Stimulated activated CD8-positive, alpha-beta memory T cell treated with anti-CD3 and anti-CD28 coated beads, Interleukin-12 subunit alpha, Interleukin-12 subunit beta, amount 100 ng/mL, for 4 hours (primary cell): Measurements from ENCODE around the gene C20orf96.
"Not testable (repeated sequence)": the region's sequence is repeated elsewhere in the genome, so short reads cannot be mapped to it uniquely, and the experiment has no call there.

Source experiments
- DNase-seq: peaks from one replicate; pipeline ENCODE4 v3.0.0-alpha.2; 2020; ENCODE audit warnings: low read depth

The C20orf96 gene

DNA sequence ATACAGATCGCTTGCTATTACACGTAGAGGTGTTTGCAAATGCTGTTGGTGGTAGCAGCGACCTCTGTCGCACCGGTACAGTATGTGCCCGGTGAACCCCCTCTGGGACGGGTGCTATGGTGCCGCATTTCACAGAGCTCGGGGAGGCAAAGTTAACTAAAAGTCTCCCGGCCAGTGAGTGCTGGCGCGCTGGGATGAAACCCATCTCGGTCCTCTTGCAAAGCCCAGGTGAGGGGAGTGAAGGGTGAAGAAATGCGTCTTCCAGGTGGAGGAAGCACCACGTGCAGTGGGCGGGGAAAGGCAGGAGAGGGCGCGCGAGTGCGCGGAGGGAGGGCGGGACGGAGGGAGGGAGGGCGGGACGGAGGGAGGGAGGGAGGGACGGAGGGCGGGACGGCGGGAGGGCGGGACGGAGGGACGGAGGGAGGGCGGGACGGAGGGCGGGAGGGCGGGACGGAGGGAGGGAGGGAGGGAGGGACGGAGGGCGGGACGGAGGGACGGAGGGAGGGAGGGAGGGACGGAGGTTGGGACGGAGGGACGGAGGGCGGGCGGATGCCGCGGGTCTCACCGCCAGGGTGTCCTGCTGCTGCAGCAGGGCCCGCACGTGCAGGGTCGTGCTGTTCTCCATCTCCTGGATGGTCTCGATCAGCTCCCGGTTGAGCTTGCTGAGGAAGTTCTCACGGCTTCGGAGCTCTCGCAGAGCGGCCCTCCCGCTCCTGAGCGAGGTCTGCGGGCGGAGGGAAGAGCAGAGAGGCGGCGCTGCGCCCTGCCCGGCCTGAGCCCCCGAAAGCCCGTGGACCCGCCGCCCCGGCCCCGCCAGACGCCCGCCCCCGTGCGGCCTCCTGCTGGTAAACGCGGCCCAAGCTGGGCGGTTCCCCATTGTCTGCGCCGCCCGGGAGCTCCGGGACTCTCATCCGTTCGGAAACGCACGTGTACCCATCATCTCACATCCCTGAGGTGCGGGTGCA is 11.7 kb downstream of the C20orf96 start:
- DNase-seq = no peak

DNA sequence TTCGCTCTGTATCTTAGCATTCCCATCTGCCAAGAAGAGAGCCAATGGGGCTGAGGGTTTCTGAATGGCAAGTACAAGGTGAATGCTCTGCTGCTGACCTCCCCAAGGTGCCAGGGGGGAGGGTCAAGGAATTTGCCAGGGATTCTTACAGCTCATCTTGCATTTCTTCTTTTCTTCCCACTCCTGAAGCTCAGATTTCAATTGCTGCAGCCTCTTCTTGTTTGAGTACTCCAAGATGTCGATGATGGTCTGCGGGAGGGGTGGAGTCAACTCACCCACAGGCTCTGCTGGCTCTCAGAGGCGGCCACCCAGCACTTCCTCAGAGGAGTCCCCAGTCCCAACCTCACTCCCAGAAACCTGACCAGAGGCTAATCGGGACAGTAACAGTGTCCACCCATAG is 12.4 kb downstream of the C20orf96 start:
- DNase-seq = no peak

GRCh38 chr20:277496-277781 is 13.1 kb downstream of the C20orf96 start:
- DNase-seq = no peak

DNA sequence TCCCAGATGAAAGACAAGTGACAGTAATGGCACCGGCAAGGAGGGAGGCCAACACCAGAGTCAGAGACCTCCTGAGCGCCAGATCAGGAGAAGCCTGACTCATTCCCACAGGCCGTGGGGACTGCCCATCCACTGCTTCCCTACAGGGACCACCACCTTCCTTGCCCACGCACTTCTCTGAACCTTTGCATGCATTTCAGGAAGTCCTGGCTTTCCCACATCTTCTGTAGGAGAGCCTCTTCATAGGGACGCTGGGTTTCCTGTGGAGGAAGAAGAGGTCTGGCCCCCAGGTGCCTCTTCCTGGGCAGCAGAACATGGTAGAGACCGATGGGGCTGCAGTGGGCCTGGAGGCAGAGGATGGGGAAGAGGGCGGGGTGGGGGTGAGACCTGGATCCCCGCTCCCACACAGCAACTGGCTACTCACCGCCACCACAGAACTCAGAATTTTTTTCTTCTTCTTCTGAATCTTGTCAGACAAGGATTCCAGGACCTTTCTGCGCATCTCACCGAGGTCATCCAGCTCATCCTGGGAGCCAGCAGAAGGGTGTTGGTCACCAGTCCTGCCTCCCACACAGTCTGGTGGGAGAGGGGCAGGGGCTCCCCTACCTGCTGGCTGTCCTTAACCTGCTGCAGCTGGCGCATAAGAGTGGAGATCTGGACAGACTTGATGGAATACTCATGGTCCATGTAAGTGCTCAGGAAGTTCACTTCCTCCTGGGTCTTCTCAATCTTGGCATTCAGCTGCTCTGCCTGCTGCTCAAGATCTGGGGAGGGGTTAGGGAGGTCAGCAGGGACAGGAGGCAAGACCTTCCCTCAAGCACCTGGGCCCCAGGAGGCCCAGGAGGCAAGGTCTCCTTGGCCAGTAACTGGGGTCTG is 13.7 kb downstream of the C20orf96 start:
- no peak for DNase-seq

- DNase-seq = no peak
Observed at GRCh38 chr20:275791-276190, 14.8 kb downstream of the C20orf96 start.

- DNase-seq = no peak
Observed at GRCh38 chr20:273884-274283, 16.7 kb downstream of the C20orf96 start.

DNA sequence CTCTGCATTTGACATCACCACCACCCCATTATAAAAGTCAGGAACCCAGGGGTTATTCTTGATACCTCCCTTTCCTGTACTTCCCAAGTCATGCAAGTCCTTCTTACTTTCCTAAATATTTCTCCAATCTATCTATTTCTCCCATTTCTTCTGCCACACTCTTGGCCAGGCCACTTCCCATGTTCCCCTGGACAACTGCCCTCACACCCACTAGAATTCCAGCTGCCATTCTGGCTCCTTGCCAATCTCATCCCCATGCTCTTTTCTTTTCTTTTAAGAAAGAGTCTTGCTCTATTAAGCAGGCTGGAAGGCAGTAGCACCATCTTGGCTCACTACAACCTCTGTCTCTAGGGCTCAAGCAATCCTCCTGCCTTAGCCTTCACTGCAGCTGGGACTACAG is 17.8 kb downstream of the C20orf96 start:
- no peak for DNase-seq

DNA sequence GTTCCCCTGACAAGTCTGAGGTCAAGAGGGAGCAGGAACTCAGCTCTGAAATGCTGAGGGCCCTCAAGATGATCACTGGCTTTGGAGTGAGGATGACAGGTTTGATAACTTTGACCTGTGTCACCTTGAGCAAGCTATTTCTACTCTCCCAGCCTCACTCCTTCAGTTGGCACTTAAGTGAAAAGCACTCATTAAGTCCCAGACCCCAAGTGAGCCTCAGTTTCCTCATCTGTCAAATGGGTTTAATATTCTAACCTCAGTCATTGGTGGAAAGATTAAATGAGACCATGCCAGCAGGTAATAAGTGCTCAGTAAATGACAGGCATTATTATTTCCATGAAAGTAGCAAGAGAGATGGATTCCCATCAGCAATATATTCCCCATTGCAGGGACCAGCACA is 19.0 kb downstream of the C20orf96 start:
- no peak for DNase-seq

DNA sequence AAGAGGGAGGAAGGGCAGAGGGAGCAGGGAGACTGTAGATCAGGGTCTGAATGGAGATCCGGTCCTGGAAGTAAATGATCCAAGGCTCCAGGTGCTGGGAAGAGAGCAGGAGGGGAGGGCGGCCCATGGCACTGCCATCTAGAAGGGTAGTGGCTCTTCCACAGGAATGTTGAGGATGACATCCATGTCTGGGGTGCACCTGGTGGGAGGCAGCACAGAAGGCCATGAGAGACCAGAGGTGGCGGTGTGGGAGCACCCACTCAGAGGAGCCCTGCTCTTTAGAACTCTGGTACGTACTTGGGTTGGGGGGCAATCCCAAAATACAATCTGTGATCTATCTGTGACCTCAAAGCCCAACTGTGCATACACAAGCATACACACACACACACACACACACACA is 19.5 kb downstream of the C20orf96 start:
- no peak for DNase-seq

DNA sequence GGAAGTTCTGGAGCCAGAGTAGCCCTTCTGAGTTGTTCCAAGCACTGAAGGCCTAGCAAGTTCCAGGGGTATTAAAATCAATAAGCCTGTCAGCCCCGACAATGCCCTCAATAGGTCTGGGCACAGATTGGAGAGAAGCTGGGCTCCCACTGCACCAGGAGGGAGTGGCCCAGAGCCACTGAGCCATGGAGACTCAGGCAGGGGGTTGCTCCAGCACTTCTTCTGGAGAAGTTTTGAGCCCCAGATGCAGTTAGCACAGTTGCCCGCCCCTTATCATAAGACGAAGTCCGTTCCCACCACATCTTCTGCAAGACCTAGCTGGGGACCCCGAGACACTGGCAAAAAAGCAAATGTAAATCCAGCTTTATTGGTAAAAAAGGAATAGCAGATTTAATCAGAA is 20.0 kb downstream of the C20orf96 start:
- DNase-seq = no peak

DNA sequence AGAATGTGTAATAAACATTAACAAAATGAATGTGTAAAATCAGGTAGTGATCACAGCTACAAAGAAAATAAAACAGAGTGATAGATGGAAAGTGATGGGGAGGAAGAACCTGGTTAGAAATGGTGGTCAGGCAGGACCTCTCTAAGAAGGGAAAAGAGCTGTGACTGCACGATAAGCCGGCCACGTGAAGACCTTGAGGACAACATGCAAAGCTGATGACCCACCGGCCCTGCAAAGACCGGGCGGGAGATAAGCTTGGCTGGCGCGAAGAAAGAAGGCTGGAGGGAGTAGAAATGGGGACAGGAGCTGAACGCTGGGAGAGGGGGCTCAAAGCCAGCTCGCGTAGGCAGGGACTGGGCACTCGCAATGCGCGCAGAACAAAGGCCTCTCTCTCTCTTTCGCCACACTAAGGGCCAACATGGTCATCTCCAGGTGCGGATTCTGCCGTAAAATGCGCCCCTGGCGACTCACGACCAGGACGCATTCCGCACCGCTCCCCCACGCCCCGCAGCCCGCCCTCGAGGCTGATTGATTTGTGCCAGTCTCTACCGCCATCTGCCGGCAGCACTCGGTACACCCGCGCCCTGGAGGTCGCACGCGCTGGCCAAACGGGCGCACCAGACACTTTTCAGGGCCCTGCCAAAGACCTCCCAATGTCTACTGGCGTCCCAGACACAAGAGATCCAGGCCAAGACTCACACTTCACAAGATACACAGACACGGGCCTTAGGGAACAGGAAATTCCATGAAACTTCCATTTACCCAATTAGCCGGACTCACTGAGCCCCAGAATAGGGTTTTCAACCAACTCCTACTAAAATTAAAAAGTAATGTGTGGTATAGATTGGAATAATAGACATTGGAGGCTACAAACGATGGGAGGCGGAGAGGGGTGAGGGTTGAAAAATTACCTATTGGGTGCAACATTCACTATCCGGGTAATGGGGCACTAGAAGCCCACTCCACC is 23.7 kb downstream of the C20orf96 start:
- peak; percentile 73 for DNase-seq

- DNase-seq = no peak
Observed at GRCh38 chr20:263701-264100, 26.8 kb downstream of the C20orf96 start.

DNA sequence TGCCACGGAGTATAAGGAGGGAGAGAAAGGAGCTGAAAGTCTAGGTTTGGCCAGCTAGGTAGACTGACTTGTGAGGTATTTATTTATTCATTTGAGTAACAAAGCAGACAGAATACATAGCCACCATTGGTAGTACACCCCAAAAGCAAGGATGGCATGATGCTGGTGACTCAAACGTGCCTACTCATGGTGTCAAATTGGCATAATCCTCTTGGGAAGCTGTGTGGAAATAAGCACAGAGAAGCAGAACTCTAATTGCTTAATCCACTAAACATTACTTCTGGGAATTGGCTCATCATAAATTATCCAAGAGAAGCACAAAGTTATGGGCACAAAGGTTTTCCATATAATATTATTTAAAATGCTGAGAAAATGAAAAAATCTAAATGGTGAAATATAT is 30.6 kb downstream of the C20orf96 start:
- DNase-seq = no peak

GRCh38 chr20:258963-259362 is 31.6 kb downstream of the C20orf96 start:
- DNase-seq = no peak

- DNase-seq = no peak
Observed at GRCh38 chr20:258269-258858, 32.2 kb downstream of the C20orf96 start.

- DNase-seq = no peak
Observed at GRCh38 chr20:257419-257818, 33.1 kb downstream of the C20orf96 start, which contains the start of gene DEFB132. TSS of gene DEFB132 (plus strand) at chr20:257724. CDS start at chr20:257779, 55 bp downstream.

DNA sequence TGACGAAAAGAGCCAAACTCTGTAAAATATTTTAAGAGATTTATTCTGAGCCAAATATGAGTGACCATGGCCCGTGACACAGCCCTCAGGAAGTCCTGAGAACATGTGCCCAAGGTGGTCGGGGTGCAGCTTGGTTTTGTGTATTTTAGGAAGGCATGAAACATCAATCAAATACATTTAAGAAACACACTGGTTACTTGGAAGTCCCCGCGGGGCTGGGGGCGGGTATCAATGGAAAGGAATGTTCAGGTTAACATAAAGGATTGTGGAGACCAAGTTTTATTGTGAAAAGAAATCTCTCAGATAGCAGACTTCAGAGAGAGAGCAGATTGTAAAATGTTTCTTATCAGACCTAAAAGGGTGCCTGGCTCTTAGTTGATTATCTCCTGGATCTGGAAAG is 37.1 kb downstream of the C20orf96 start:
- DNase-seq = not testable (repeated sequence)

DNA sequence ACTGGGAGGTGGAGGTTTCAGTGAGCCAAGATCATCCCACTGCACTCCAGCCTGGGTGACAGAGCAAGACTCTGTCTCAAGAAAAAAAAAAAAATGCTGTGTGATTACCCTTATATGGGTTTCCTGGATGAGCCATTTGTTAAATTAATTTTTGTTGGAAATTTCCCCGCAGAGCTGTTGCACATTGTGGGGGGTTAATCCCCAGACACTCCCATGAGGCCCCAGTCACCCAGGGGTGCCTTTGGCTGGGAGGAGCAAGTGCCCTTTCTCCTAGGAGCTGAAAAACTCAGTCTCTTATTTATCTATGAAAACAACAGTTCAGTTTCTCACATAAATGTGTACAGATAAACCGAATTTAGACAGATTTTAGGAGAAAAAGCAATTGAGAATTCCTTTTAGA is 37.7 kb downstream of the C20orf96 start:
- DNase-seq = no peak

- no peak for DNase-seq
Observed at GRCh38 chr20:251354-251753, 39.2 kb downstream of the C20orf96 start.

DNA sequence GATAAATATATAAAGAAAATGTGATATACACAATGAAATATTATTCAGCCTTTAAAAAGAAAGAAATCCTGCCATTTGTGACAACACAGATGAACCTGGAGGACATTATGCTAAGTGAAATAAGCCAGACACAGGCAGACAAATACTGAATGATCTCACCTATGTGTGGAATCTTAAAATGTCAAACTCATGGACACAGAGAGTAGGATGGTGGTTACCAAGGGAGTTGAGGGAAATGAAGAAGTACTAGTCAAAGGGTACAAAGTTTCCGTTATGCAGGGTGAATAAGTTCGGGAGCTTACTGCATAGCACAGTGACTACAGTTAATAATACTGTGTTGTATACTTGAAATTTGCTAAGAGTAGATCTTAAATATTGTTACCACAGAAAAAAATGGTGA is 47.6 kb downstream of the C20orf96 start:
- DNase-seq = no peak

- no peak for DNase-seq
Observed at GRCh38 chr20:237929-238328, 52.6 kb downstream of the C20orf96 start.

- DNase-seq = no peak
Observed at GRCh38 chr20:237489-237888, 53.1 kb downstream of the C20orf96 start.
